HG02759 (cell line): ENCODE measurements around the gene COX7A1.
"Not testable (repeated sequence)": the region's sequence is repeated elsewhere in the genome, so short reads cannot be mapped to it uniquely, and the experiment has no call there.

ENCODE experiments used
- ATAC-seq: cut with Tn5 transposase; IDR thresholded peaks from one replicate; pipeline ENCODE4 v1.9.1; 2021; ENCODE audit warnings: mild to moderate bottlenecking, moderate library complexity; ENCODE audit not compliant: unreplicated experiment

Gene COX7A1

GRCh38 chr19:36152352-36153091, at the start of gene COX7A1:
Gene COX7A1 (minus strand): TSS chr19:36152447. CDS start chr19:36152407, 40 bp downstream.
- no peak for ATAC-seq

DNA sequence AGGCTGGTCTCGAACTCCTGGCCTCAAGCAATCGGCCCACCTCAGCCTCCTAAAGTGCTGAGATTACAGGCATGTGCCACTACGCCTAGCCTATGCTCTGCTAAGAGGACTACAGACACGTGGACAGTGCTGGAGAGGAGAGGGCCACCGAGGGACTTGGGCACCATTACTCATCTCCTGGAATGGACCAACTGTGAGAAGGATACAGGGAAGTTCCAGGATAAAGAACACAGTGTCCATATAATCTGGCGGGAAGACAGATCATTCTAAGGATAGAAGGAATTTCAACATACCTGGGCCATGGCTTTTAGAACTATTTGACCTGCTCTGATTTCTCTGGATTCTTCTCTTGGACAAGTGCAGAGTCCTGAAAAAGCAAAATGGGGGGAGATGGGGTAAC, 49.4 kb upstream of the COX7A1 start:
- no peak for ATAC-seq

- ATAC-seq = no peak
Measured at GRCh38 chr19:36198119-36198518, 45.9 kb upstream of the COX7A1 start.

GRCh38 chr19:36196249-36196648, 44.0 kb upstream of the COX7A1 start:
- no peak for ATAC-seq

DNA sequence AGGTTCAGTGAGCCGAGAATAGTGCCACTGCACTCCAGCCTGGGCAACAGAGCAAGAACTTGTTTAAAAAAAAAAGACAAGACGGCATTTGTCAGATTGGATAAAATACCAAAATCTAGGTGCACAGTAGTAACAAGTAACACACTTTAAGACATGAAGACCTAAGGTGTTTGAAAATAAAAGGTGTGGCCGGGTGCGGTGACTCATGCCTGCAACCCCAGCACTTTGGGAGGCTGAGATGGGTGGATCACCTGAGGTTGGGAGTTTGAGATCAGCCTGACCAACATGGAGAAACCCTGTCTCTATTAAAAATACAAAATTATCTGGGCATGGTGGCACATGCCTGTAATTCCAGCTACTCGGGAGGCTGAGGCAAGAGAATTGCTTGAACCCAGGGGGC, 34.5 kb upstream of the COX7A1 start:
- ATAC-seq = not testable (repeated sequence)

DNA sequence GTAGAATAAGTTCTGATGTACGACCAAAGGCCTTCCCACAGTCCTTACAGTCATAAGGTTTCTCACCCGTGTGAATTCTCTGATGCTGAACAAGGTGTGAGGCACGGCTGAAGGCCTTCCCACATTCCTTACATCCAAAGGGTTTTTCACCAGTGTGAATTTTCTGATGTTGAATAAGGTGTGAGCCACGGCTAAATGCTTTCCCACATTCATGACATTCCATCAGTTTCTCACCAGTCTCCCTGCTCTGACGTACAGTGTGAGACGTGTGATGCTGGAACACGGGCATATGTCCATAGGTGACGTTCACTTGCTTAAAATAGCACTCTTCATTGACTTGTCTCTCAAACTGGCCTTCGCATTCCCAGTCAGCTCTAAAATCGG, 31.0 kb upstream of the COX7A1 start:
- ATAC-seq = no peak

- no peak for ATAC-seq
Measured at GRCh38 chr19:36182612-36183244, 30.5 kb upstream of the COX7A1 start.

DNA sequence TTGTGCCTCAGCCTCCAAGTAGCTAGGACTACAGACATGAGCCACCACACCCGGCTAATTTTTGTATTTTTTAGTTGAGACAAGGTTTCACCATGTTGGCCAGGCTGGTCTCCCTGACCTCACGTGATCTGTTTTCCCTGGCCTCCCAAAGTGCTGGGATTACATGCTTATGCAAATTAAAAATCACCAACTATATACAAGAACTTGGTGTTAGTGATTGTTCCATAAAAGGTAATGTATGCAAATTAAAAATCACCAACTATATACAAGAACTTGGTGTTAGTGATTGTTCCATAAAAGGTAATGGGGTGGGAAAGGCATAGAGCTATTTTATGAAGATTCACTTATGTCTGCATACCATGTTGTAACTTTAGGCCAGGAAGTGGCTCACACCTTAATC, 26.8 kb upstream of the COX7A1 start:
- not testable (repeated sequence) for ATAC-seq

- ATAC-seq = not testable (repeated sequence)
Measured at GRCh38 chr19:36173846-36174245, 21.6 kb upstream of the COX7A1 start.

GRCh38 chr19:36172852-36173251, 20.6 kb upstream of the COX7A1 start:
- no peak for ATAC-seq

DNA sequence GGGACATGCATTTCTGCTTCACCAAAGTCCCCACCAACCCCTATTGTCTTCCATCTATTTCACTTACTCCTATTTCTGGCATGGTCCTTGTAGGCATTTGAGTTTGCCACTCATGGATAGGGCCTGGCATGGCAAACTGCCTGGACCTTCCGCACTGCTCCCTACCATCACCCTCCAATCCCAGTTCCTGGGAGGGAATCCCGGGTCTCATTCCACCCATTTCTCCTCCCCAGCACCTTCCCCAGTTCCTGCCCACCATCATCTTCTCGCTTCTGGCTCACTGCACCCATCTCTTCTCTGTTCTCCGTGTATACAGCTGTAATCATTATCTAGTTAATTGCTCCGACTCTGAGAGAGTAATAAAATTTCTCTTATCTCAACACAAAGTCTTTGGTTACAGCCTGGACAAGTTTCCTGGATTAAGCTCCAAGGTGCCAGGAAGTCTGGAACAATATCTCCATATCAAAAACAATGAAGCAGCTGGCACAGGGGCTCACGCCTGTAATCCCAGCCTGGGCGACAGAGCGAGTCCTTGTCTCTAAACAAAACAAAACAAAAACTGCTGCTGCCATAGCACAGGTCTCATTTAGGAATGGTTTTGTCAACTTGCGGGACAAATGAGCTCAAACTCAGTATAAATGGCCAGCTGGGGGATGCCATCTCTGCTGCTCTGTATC, 17.0 kb upstream of the COX7A1 start:
- ATAC-seq = no peak

GRCh38 chr19:36163813-36164212, 11.6 kb upstream of the COX7A1 start:
- no peak for ATAC-seq

- no peak for ATAC-seq
Measured at GRCh38 chr19:36160821-36161596, 8.8 kb upstream of the COX7A1 start.

- no peak for ATAC-seq
Measured at GRCh38 chr19:36153126-36153525, 879 bp upstream of the COX7A1 start.

- no peak for ATAC-seq
Measured at GRCh38 chr19:36152019-36152351, 262 bp downstream of the COX7A1 start.

DNA sequence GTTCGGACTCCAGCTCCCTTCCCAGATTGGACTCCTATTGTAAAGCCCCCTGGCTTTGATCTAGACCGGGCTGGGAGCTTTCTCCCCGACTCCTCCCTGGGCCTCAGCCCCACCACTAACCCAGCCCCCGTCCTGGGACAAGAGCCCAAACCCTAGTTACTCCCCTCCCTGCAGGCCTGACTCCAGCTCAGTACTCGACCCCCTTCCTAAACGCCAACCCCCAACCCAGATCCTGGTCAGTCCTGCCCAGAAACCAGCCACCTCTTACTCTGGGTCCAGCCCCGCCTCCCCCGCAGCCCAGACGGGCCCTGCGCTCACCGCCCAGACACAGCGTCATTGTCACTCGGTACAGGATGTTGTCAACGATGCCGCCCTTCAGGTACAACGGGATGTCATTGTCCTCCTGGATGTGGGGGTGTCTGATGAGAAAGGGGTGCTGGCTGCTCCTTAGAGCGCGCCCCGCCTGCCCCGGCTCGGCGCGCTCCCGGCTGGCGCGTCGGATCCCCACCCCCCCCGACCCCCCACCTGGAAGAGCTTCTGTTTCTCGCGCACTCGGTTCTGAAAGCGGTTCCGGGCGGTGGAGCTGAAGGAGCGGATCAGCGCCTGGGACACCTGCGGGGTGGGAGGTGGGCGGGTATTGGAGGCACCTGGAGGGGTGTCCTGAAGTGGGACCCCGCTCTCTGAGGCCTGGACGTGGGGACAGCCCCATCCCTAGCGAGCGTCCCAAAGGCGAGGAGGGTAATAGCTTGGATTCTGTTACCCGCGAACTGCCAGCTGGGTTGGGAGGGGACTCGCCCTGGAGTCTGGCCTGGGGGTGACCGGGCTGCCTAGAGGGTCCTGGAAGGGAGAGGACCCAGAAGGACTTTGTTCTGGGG, 866 bp downstream of the COX7A1 start:
- ATAC-seq = no peak

DNA sequence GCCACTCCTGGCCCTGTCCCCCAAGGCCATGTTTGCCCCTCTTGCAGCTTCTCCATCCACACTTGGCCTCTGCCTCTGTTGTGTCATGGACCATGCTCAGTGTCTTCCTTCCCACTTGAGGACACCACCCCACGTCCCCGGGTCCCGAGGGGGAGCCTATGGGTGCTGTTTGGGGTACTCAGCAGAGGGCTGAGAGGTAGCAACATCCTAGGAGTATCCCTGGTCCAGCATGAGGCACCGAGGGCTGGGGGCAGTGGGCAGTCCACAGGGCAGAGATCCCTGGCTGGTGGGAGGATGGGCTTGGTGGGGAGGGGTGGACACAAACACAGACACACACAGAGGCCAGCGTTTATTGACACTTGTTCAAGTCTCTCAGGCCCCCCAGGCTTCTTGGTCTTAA, 1.7 kb downstream of the COX7A1 start:
- ATAC-seq = no peak

GRCh38 chr19:36149673-36150406, 2.4 kb downstream of the COX7A1 start:
- ATAC-seq = no peak

DNA sequence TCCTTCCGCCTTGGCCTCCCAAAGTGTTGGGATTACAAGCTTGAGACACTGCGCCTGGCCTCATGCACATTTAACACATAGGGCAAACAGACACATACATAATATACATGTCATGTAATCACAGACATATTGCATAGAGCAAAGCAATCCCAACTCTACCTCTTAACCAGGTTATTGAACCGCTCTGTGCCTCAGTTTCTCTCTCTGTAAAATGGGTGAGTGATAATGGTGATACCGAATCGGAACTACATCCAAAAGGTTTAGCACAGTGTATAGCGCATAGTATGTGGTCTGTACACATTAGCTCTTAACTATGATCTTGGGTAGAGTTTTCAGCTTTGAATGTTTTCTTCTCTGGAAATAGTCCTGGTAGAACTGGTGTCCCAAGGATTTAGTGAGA, 7.6 kb downstream of the COX7A1 start:
- ATAC-seq = no peak

DNA sequence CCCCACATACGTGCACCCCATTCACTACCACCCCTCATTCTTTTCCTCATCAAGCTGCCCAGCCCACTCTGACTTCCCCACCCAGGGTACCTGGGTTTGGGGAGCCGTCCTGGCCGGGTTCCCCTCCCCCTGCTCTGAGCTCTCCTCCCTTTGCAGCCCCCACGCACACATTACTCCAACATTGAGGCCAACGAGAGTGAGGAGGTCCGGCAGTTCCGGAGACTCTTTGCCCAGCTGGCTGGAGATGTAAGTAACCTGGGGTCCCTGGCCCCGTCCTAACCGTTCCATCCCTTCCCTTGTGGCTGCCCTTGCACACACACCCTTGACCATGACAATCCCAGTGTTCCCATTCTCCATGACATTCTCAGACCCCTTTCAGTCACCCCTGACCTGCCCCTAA, 9.8 kb downstream of the COX7A1 start:
- no peak for ATAC-seq
